Activated gamma-delta T cell treated with anti-CD3 and anti-CD28 coated beads, Interleukin-2, amount 50 U/mL, for 16 hours (primary cell): ENCODE measurements around the gene SEMA3B.
A peak's percentile ranks its signal among the peaks of the same experiment; 100 is the strongest.

Source experiments
- DNase-seq: peaks from one replicate; pipeline ENCODE4 v3.0.0-alpha.2; 2020; ENCODE audit warnings: low read depth

Gene SEMA3B

GRCh38 chr3:50317300-50317699, 48.4 kb downstream of the SEMA3B start:
- DNase-seq = no peak

DNA sequence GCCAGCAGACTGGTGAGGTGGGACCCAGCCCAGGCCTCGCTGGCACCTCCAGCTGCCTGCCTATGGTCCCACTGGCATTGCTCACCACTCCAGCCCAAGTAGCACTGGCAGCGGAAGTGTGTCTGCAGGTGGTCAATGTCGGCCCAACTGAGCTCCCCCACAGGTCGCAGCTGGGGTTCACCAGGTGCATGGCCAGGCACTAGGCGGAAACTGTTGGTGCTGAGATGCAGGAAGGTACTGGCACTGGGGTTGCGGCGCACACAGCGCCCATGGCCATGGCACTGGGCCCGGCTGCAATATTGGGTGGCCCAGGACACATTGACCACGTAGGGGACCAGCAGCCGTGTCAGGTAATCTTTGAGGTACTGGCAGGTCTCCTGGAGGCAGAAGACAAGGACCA, 49.2 kb downstream of the SEMA3B start:
- DNase-seq = no peak

DNA sequence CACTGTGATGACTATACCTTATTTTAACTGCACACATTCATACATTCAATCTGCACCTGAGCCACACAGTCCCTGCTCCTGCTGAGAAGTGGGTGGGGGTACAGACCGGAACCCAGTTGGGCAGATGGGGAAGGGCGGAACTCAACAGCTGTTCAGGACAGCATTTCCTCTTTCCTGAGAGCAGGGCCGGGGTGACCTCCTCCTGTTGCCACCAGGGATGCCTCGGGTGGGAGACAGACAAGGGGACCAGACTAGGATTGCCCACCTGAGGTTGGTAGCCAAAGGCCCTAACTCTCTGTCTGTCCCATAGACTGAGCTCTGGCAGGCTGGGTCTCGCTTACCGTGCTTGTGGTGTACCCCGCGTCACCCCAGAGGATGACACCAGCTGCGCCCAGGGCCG, 49.7 kb downstream of the SEMA3B start:
- DNase-seq = no peak

GRCh38 chr3:50319181-50319893, 50.4 kb downstream of the SEMA3B start:
- no peak for DNase-seq

DNA sequence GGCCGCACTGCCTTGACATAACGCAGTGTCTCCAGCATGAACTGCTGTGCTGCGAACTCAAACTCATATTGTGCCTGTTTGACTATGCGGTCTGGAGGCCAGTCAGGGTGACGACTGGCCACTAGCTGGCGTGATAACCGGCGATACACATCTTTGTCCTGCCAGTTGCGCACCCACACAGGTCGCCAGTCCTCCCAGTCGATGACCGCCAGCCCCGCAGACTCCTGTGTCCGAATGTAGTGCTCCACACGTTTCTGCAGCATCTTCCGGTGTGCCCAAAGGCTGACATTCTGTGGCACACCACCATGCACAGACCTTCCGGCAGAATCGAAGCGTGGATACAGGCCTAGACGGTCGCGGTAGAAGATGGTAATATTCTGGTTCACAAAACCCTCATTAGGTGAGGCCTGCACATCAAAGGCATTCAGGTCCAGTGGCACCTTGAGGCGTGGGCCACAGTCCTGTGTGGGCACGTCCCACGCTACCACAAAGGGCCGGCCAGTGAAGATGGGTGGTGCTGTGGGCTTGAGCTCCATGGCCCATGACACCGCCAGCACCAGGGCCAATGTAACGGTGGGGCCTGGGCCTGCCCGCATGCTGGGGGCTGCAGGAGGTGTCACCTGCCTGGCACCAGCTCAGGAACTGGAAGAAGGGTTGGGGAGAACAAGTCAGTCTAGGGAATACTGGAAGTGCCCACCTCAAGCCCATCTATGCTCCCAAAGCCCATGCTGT, 51.1 kb downstream of the SEMA3B start:
- no peak for DNase-seq

DNA sequence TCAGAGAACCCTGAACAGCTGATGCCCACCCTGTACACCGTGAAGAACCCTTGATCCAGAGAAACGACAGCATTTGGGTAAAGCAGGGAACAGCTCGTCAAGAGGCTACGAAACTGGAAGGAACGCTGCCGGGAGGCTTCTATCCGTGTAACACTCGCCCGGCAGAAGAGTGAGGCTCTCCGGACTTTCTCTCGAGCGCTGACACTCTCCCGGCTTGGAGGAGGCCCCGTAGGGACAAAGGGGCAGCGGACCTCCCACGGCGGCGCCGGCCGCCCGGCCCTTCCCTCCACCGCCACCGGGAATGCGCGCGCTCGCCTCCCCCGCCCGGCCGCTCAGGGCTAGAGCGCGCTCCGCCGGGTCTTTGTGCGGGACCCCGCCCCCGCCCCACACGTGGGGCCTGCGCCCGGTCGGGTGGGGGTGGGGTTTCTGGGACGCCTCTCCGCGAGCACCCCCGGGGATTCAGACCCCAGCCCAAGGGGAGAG, 51.9 kb downstream of the SEMA3B start:
- DNase-seq = no peak

GRCh38 chr3:50321336-50322114, 52.6 kb downstream of the SEMA3B start:
- peak; percentile 68 for DNase-seq

DNA sequence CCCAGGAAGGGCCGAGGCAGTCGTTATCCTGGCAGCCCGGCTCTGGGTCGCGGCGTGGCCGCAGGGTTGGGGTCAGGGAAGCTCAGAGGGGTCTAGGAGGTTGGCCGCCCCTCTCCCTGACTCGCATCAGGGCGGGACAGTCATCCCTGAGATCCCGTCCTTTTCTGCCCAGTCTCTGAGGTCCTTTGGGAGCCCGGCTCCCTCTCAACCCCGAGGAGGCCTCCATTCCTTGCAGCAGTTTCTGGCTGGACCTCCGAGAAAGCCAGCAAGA, 53.1 kb downstream of the SEMA3B start:
- DNase-seq = no peak

GRCh38 chr3:50322386-50323091, 53.6 kb downstream of the SEMA3B start, which contains the start of gene HYAL2:
HYAL2 (minus strand) TSS chr3:50322745; CDS start chr3:50320489, 2,256 bp downstream.
- no peak for DNase-seq

DNA sequence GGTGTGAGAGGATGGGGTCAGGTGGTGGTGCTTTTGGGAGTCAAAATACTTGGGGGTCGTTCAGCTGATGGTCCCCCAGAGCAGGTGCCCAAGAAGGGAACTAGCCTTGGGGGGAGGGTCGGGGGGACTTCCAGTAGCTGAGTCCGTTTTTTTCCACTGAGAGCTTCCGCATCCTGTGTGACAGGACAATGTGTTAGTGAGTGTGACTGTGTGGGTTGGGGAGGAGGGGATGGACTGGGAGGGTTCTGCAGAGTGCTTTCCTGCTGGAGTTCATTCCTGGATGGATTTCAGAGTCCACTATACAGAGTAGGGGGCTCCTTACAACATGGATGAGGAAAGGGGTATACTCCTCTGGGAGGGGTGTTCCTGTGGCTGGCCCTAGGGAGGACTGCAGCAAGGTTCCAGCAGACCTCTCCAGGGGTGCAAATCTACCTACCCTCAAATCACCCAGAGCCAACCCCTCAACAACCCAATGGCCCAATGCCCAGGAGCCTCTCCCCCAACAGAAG, 54.2 kb downstream of the SEMA3B start:
- no peak for DNase-seq

DNA sequence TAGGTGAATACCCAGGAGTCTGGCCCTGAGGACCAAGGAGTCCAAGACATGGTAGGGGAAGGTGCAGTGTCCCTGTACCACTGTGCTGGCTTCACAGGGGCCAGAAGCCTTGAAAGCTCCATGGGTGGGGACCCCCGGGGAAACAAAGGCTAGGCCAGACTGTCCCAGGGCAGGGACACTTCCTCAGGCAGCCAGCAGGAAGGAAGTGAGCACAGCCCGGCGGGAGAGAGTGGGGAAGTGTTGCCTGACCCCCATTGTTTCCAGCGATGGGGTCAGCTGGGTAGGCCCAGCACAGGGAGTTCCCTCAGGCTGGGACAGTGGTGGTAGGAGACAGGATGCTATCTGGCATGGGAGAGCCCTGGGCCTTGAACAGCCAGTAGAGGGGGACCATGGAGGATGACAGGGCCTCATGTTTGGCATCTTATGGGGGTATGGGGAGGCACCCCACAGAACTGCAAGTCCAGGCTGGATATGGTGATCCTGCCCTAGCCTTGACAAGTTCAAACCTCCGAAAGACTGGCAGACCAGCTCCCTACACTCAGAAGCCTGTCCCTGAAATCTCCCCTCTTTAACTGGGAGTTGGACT, 54.8 kb downstream of the SEMA3B start:
- DNase-seq = no peak

- peak; percentile 37 for DNase-seq
These were observed 55.6 kb downstream of the SEMA3B start for GRCh38 chr3:50324351-50325112.

DNA sequence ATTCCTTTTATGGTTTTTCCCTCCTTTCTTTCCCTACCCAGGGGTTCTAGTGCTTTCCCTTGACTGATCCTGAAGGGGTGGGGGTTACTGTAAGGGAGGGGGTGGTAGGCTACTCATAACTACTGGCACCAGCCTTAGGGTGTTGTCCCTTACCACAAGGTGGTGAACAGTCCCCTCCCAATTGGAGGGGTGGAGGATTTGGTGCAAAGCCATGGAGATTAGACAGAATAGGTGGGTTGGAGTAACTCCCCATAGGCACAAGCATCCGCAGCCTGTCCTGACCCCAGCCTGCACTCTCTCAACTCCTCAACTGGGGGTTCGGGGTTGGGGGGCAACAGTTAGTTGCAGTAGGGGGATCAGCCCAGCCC, 56.1 kb downstream of the SEMA3B start:
- no peak for DNase-seq

DNA sequence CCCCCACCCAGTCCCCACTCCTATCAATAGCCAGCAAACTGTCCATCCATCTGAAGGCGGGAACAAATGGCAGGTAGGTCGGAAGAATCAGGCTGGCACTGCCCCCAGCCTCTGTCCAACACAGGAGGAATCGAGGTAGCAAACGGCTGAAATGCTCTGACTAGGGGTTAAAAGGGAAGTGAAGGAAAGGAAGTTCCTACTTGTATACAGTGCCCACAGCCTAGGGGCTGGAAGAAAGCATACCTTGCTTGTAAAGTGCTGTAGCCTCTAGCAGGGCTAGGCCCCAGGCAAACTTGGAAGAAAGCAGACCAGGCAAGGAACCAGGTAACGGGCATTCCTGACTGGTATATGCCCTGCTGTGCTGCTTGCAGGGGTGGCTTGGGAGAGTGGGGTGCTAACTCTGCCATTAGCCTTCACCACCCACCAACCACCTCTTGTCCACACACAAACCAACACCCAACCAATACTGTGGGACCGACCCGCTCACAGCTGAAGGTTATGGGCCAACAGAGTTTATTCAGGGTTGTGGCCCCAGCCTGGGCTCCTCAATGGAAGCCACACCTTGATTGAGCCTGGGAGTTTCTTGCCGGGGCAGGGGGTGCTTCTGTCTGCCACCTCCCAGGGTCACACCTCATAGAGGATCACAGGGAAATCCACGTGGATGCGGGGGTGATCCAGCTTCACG, 56.7 kb downstream of the SEMA3B start:
- DNase-seq = no peak

- no peak for DNase-seq
These were observed 57.2 kb downstream of the SEMA3B start for GRCh38 chr3:50326182-50326541.

DNA sequence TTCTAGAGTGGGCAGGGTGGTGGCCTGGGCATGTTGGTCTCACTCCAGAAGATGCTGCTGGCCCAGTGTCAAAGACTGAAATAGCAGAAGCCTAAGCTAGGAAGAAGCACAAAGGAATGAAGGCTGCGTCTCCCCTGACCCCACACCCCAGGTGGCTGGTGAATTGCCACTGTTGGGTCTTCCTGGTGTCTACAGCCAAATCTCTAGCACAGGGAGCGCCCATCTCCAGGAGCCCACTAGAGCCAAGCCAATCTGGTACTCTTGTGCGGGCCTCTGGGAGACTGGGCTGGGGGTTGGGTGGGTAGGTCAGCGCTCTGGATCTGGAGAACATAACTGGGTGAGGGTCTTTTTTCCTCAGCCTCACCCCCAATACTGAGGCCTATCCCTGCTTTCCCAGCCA, 58.2 kb downstream of the SEMA3B start:
- no peak for DNase-seq
